ENCODE results near the gene NT5DC1. TPM values are rescaled to one million over a fixed set of nuclear protein-coding genes. Genes with fewer than 3 reads are reported as not detected.

The NT5DC1 gene
- total RNA-seq, 1 experiment from 2014 or later, result 37.9 TPM

DNA sequence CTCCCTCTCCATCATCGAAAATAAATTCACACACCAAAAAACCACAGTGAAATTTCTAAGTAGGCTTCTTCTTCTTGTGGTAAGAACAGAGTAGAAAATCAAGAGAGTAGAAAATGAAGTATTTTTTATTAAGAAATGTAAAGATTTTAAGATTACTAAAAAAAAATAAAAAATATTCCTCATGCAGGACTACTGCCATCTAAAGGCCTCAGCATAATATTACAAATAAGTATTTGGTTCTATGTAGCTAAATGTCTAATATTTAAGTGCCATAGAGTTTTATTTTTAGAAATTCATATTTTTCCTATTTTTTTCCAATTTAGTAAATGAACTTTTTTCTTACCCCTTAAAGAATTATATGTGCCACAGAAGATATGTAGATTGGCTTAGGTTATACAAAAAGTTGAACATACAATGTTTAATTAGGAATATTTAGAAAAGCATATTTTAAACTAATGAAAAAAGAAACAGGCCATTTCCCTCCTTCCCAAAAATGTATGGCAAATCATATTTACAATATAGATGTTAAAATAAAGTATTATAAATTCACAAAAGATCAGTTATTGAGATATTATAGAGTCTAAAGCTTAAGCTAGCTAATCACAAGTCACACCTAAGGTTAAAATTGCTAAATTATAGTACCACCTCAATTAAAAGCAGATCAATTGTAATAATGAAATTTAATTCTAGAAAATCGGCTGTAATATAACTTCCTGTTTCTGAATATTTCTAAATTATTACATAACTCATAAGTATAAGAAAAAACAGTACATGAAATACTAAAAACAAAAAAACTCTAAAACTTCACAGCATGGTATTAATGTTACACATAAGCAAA lies 3.5 kb upstream of the NT5DC1 start:
- TF ChIP-seq CTCF (conservative IDR thresholded peaks at IDR 0.05; ENCODE audit: low read depth, low read length) (peak; percentile 58), EZH2 (IDR thresholded peaks at IDR 0.05; ENCODE audit: borderline replicate concordance, low read depth, low read length, poor library complexity, severe bottlenecking) (no peak)
- Histone ChIP-seq H3K27me3 (replicated peaks; ENCODE audit: insufficient read depth, low read depth, low read length, poor library complexity) (no peaks in the 10 kb centered on the region), H3K36me3 (ENCODE audit: insufficient read depth, low read length, poor library complexity, severe bottlenecking) (no peaks in the 10 kb centered on the region), H3K4me1 (ENCODE audit: insufficient read depth, low read length, poor library complexity, severe bottlenecking) (peaks cover 11% of the 10 kb centered on the region), H3K27ac (ENCODE audit: low read depth, low read length, poor library complexity, severe bottlenecking) (no peak overlapping the region), H3K4me3 (ENCODE audit: low read depth, low read length, poor library complexity, severe bottlenecking) (no peak overlapping the region), H3K9me3 (ENCODE audit: low read depth, low read length, poor library complexity, severe bottlenecking) (peaks cover 16% of the 10 kb centered on the region)
- intact Hi-C loops (cut with micrococcal nuclease; ENCODE audit: unreplicated experiment), result loop anchor here (1.0 to 5.0 kb wide), 3 partner anchors 35 to 200 kb away; partner anchors contain the start of gene FRK
- ChIA-PET CTCF (interaction anchor here (0.5 to 2.0 kb wide), 5 partner anchors 15 to 90 kb away, joined by 3 to 14 read pairs (median 3); no protein-coding TSS in a partner anchor), POLR2A (ENCODE audit: low non-redundant PET) (no interaction called here)
- no TSS peak for BruUV-seq (replicated peaks)
- peak; percentile 39 for DNase-seq (ENCODE audit: low spot score)

DNA sequence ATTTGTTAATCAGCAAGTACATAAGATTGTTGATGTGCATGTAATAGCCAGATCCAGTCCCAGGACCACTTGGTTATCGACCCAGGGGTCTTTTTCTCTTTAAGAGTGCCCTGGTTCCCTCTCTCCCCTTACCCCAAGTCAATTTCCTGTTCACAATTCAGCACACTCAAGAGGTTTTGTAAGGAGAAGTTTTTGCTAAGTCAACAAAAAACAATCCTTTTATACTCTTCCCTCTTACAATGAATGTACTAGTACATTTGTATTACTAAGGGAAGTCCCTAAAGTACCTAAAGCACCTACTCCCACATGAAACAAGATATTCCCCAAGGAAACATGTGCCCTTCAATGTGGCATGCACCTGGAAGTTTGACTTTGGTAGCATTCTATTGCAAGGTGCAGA lies 1.6 kb upstream of the NT5DC1 start:
- Histone ChIP-seq H3K36me3 (ENCODE audit: insufficient read depth, low read length, poor library complexity, severe bottlenecking) (no peaks in the 10 kb centered on the region), H3K4me3 (ENCODE audit: low read depth, low read length, poor library complexity, severe bottlenecking) (no peak overlapping the region), H3K4me1 (ENCODE audit: insufficient read depth, low read length, poor library complexity, severe bottlenecking) (peaks cover 15% of the 10 kb centered on the region), H3K9me3 (ENCODE audit: low read depth, low read length, poor library complexity, severe bottlenecking) (peaks cover 16% of the 10 kb centered on the region), H3K27me3 (replicated peaks; ENCODE audit: insufficient read depth, low read depth, low read length, poor library complexity) (no peaks in the 10 kb centered on the region), H3K27ac (ENCODE audit: low read depth, low read length, poor library complexity, severe bottlenecking) (no peak overlapping the region)
- intact Hi-C loops (cut with micrococcal nuclease; ENCODE audit: unreplicated experiment), result loop anchor here (5.0 kb wide), 2 partner anchors 37 to 202 kb away; partner anchors contain the start of gene FRK
- no TSS peak for BruUV-seq (replicated peaks)
- no peak for DNase-seq (ENCODE audit: low spot score)
- TF ChIP-seq EZH2 (IDR thresholded peaks at IDR 0.05; ENCODE audit: borderline replicate concordance, low read depth, low read length, poor library complexity, severe bottlenecking) (no peak), CTCF (conservative IDR thresholded peaks at IDR 0.05; ENCODE audit: low read depth, low read length) (no peak)
- ChIA-PET POLR2A (ENCODE audit: low non-redundant PET) (no interaction called here), CTCF (no interaction called here)

DNA sequence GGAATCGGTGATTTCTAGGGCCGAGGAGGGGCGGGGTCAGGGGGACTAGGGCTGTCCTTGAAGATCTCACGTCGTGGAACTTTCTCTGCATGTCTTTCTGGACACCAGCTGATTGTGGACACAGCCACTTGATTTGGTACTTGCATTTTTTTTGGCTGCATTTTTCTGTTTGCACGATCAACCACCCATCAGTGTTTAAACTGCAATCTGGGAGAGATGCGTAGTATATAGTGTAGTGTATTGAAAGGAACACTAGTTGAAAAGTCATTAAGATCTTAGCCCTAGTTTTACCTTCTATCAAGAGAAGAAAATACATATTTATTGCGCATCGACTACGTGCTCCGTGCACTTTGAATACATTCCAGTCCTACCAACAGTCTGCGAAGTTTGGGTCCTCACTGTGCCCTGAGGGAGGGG lies 657 bp downstream of the NT5DC1 start:
- Histone ChIP-seq H3K36me3 (ENCODE audit: insufficient read depth, low read length, poor library complexity, severe bottlenecking) (no peaks in the 10 kb centered on the region), H3K9me3 (ENCODE audit: low read depth, low read length, poor library complexity, severe bottlenecking) (peaks cover 6% of the 10 kb centered on the region), H3K27ac (ENCODE audit: low read depth, low read length, poor library complexity, severe bottlenecking) (peak overlapping the region; percentile 84), H3K27me3 (replicated peaks; ENCODE audit: insufficient read depth, low read depth, low read length, poor library complexity) (no peaks in the 10 kb centered on the region), H3K4me1 (ENCODE audit: insufficient read depth, low read length, poor library complexity, severe bottlenecking) (peaks cover 20% of the 10 kb centered on the region), H3K4me3 (ENCODE audit: low read depth, low read length, poor library complexity, severe bottlenecking) (peak overlapping the region; percentile 91)
- DNase-seq (ENCODE audit: low spot score), result no peak
- ChIA-PET CTCF (interaction anchor here (1.5 to 2.8 kb wide), 2 partner anchors 9 to 11 kb away, joined by 3 to 11 read pairs; no protein-coding TSS in a partner anchor), POLR2A (ENCODE audit: low non-redundant PET) (no interaction called here)
- BruUV-seq (replicated peaks), result no TSS peak
- intact Hi-C loops (cut with micrococcal nuclease; ENCODE audit: unreplicated experiment), result no loop called here
- no peak for TF ChIP-seq CTCF (conservative IDR thresholded peaks at IDR 0.05; ENCODE audit: low read depth, low read length)
- TF ChIP-seq EZH2 (IDR thresholded peaks at IDR 0.05; ENCODE audit: borderline replicate concordance, low read depth, low read length, poor library complexity, severe bottlenecking), result no peak
